Stimulated activated naive B cell treated with anti-CD40 and anti-IgM and Interleukin-4, amounts not matched to agents 10 μg/mL and 1 μg/mL and 100 μg/mL, for 72 hours (primary cell): Measurements from ENCODE around the gene MCU.

ENCODE experiments used
- ATAC-seq, 2 donors: fragments of 150-1000 bp; cut with Tn5 transposase; replicated peaks; 2 replicates each; pipeline ENCODE4 v1.10.0; 2021; ENCODE audit warnings: moderate library complexity in 1 of 2
- DNase-seq: peaks from one replicate; pipeline ENCODE4 v3.0.0; 2021
- H3K27ac Mint-ChIP-seq: one replicate; pipeline ENCODE4 v1.8.0; 2022; ENCODE audit warnings: mild to moderate bottlenecking, mixed read lengths
- H3K27me3 Mint-ChIP-seq, 2 donors: one replicate each; pipeline ENCODE4 v1.8.0; 2022; ENCODE audit warnings: mixed read lengths in 2 of 2
- H3K36me3 Mint-ChIP-seq, 2 donors: one replicate each; pipeline ENCODE4 v1.8.0; 2022; ENCODE audit warnings: mixed read lengths in 2 of 2, mild to moderate bottlenecking in 1 of 2
- H3K4me1 Mint-ChIP-seq, 2 donors: one replicate each; pipeline ENCODE4 v1.8.0; 2022; ENCODE audit warnings: mixed read lengths in 2 of 2, mild to moderate bottlenecking in 1 of 2
- H3K4me3 Mint-ChIP-seq, 2 donors: one replicate each; pipeline ENCODE4 v1.8.0; 2022; ENCODE audit warnings: mild to moderate bottlenecking in 2 of 2, mixed read lengths in 2 of 2, moderate library complexity in 1 of 2
- H3K9me3 Mint-ChIP-seq, 2 donors: one replicate each; pipeline ENCODE4 v1.8.0; 2022; ENCODE audit warnings: mixed read lengths in 2 of 2, mild to moderate bottlenecking in 1 of 2

The MCU gene

GRCh38 chr10:72825163-72825562, 133.2 kb downstream of the MCU start:
- no peak for DNase-seq
- Mint-ChIP-seq H3K36me3 (peaks cover 2 to 3% of the 10 kb centered on the region in 2 donors), H3K4me3 (no peak overlapping the region)

GRCh38 chr10:72826346-72826745, 134.4 kb downstream of the MCU start:
- peaks cover 2 to 3% of the 10 kb centered on the region in 2 donors for H3K36me3 Mint-ChIP-seq
- peaks cover 2 to 7% of the 10 kb centered on the region in 2 donors for H3K4me1 Mint-ChIP-seq
- ATAC-seq (no peak), DNase-seq (no peak)
- H3K4me3 Mint-ChIP-seq = no peak overlapping the region
- H3K27me3 Mint-ChIP-seq = no peaks in the 10 kb centered on the region
- H3K9me3 Mint-ChIP-seq = peaks cover 0 to 4% of the 10 kb centered on the region in 2 donors
- no peak overlapping the region for H3K27ac Mint-ChIP-seq

More at GRCh38 chr10:72825163-72825562, 133.2 kb downstream of the MCU start:
- Mint-ChIP-seq H3K27me3 (no peaks in the 10 kb centered on the region), H3K4me1 (peaks cover 0 to 2% of the 10 kb centered on the region in 2 donors), H3K27ac (no peak overlapping the region), H3K9me3 (peaks cover 0 to 4% of the 10 kb centered on the region in 2 donors)
- no peak for ATAC-seq

GRCh38 chr10:72828294-72828693, 136.4 kb downstream of the MCU start:
- Mint-ChIP-seq H3K4me3 (no peak overlapping the region), H3K27me3 (no peaks in the 10 kb centered on the region), H3K27ac (no peak overlapping the region), H3K36me3 (no peaks in the 10 kb centered on the region), H3K9me3 (no peaks in the 10 kb centered on the region), H3K4me1 (peaks cover 4 to 7% of the 10 kb centered on the region in 2 donors)
- DNase-seq (no peak), ATAC-seq (no peak)

- Mint-ChIP-seq H3K4me1 (peaks cover 4 to 7% of the 10 kb centered on the region in 2 donors), H3K36me3 (no peaks in the 10 kb centered on the region), H3K27me3 (no peaks in the 10 kb centered on the region), H3K27ac (peak overlapping the region; percentile 14), H3K4me3 (no peak overlapping the region), H3K9me3 (no peaks in the 10 kb centered on the region)
- DNase-seq (no peak), ATAC-seq (no peak)
Measured at GRCh38 chr10:72830625-72831024, 138.7 kb downstream of the MCU start.

- DNase-seq (no peak), ATAC-seq (no peak)
- Mint-ChIP-seq H3K9me3 (no peaks in the 10 kb centered on the region), H3K27ac (no peak overlapping the region), H3K36me3 (no peaks in the 10 kb centered on the region), H3K27me3 (no peaks in the 10 kb centered on the region), H3K4me1 (peaks cover 2 to 7% of the 10 kb centered on the region in 2 donors), H3K4me3 (no peak overlapping the region)
Measured at GRCh38 chr10:72831696-72832409, 139.9 kb downstream of the MCU start.

GRCh38 chr10:72832701-72833100, 140.8 kb downstream of the MCU start:
- no peak overlapping the region for H3K27ac Mint-ChIP-seq
- no peaks in the 10 kb centered on the region for H3K27me3 Mint-ChIP-seq
- H3K36me3 Mint-ChIP-seq = no peaks in the 10 kb centered on the region
- no peaks in the 10 kb centered on the region for H3K9me3 Mint-ChIP-seq
- DNase-seq = no peak
- peaks cover 2 to 7% of the 10 kb centered on the region in 2 donors for H3K4me1 Mint-ChIP-seq
- no peak overlapping the region for H3K4me3 Mint-ChIP-seq
- ATAC-seq = no peak

- Mint-ChIP-seq H3K9me3 (no peaks in the 10 kb centered on the region), H3K4me1 (peaks cover 5 to 7% of the 10 kb centered on the region in 2 donors), H3K36me3 (peaks cover 0 to 3% of the 10 kb centered on the region in 2 donors), H3K4me3 (no peak overlapping the region), H3K27ac (no peak overlapping the region), H3K27me3 (no peaks in the 10 kb centered on the region)
- ATAC-seq = peak; percentile 55 to 65
- no peak for DNase-seq
Measured at GRCh38 chr10:72834183-72834825, 142.4 kb downstream of the MCU start.

- no peak for ATAC-seq
- Mint-ChIP-seq H3K27ac (no peak overlapping the region), H3K4me3 (no peak overlapping the region), H3K36me3 (peaks cover 3 to 4% of the 10 kb centered on the region in 2 donors), H3K4me1 (peaks cover 0 to 3% of the 10 kb centered on the region in 2 donors), H3K9me3 (no peaks in the 10 kb centered on the region), H3K27me3 (no peaks in the 10 kb centered on the region)
- DNase-seq = no peak
Measured at GRCh38 chr10:72840319-72840718, 148.4 kb downstream of the MCU start.

- peaks cover 3 to 4% of the 10 kb centered on the region in 2 donors for H3K36me3 Mint-ChIP-seq
- H3K9me3 Mint-ChIP-seq = no peaks in the 10 kb centered on the region
- no peak overlapping the region for H3K27ac Mint-ChIP-seq
- H3K4me3 Mint-ChIP-seq = no peak overlapping the region
- no peak for DNase-seq
- H3K27me3 Mint-ChIP-seq = no peaks in the 10 kb centered on the region
- ATAC-seq = no peak
- peaks cover 0 to 3% of the 10 kb centered on the region in 2 donors for H3K4me1 Mint-ChIP-seq
Measured at GRCh38 chr10:72841487-72841886, 149.5 kb downstream of the MCU start.

- Mint-ChIP-seq H3K4me1 (peaks cover 0 to 3% of the 10 kb centered on the region in 2 donors), H3K9me3 (no peaks in the 10 kb centered on the region), H3K4me3 (no peak overlapping the region), H3K27me3 (no peaks in the 10 kb centered on the region), H3K36me3 (peaks cover 3 to 4% of the 10 kb centered on the region in 2 donors), H3K27ac (no peak overlapping the region)
- DNase-seq (no peak), ATAC-seq (no peak)
Measured at GRCh38 chr10:72842164-72842563, 150.2 kb downstream of the MCU start.

GRCh38 chr10:72846238-72846637, 154.3 kb downstream of the MCU start:
- Mint-ChIP-seq H3K4me1 (no peaks in the 10 kb centered on the region), H3K36me3 (peaks cover 4 to 23% of the 10 kb centered on the region in 2 donors), H3K4me3 (no peak overlapping the region), H3K9me3 (peaks cover 2 to 3% of the 10 kb centered on the region in 2 donors), H3K27ac (no peak overlapping the region), H3K27me3 (no peaks in the 10 kb centered on the region)
- no peak for ATAC-seq
- no peak for DNase-seq

- Mint-ChIP-seq H3K4me3 (no peak overlapping the region), H3K4me1 (no peaks in the 10 kb centered on the region), H3K9me3 (peaks cover 3 to 7% of the 10 kb centered on the region in 2 donors), H3K27ac (no peak overlapping the region), H3K36me3 (peaks cover 8 to 30% of the 10 kb centered on the region in 2 donors), H3K27me3 (no peaks in the 10 kb centered on the region)
- no peak for DNase-seq
- no peak for ATAC-seq
Measured at GRCh38 chr10:72847681-72848080, 155.7 kb downstream of the MCU start.

GRCh38 chr10:72850861-72851260, 158.9 kb downstream of the MCU start:
- no peak overlapping the region for H3K4me3 Mint-ChIP-seq
- DNase-seq (no peak), ATAC-seq (no peak)
- peaks cover 3 to 7% of the 10 kb centered on the region in 2 donors for H3K9me3 Mint-ChIP-seq
- H3K36me3 Mint-ChIP-seq = peaks cover 8 to 30% of the 10 kb centered on the region in 2 donors
- no peaks in the 10 kb centered on the region for H3K4me1 Mint-ChIP-seq
- H3K27ac Mint-ChIP-seq = no peak overlapping the region
- no peaks in the 10 kb centered on the region for H3K27me3 Mint-ChIP-seq

- DNase-seq = no peak
- H3K4me3 Mint-ChIP-seq = no peak overlapping the region
- H3K27me3 Mint-ChIP-seq = no peaks in the 10 kb centered on the region
- H3K36me3 Mint-ChIP-seq = peaks cover 8 to 30% of the 10 kb centered on the region in 2 donors
- H3K4me1 Mint-ChIP-seq = no peaks in the 10 kb centered on the region
- no peak for ATAC-seq
- peaks cover 3 to 7% of the 10 kb centered on the region in 2 donors for H3K9me3 Mint-ChIP-seq
- no peak overlapping the region for H3K27ac Mint-ChIP-seq
Measured at GRCh38 chr10:72851509-72851908, 159.6 kb downstream of the MCU start.

GRCh38 chr10:72852508-72852907, 160.6 kb downstream of the MCU start:
- Mint-ChIP-seq H3K27me3 (no peaks in the 10 kb centered on the region), H3K27ac (no peak overlapping the region), H3K9me3 (peaks cover 3 to 7% of the 10 kb centered on the region in 2 donors), H3K4me3 (no peak overlapping the region), H3K4me1 (no peaks in the 10 kb centered on the region), H3K36me3 (peaks cover 8 to 30% of the 10 kb centered on the region in 2 donors)
- no peak for DNase-seq
- no peak for ATAC-seq
